Panc1 (cell line): ENCODE results near the gene TESK1. TPM values are rescaled to one million over a fixed set of nuclear protein-coding genes. Genes with fewer than 3 reads are reported as not detected.
A peak's percentile ranks its signal among the peaks of the same experiment; 100 is the strongest.

ENCODE experiments used
- ATAC-seq: fragments of 200-7000 bp; cut with Tn5 transposase; 2 replicates; pipeline ENCODE4 v1.9.1; 2020; ENCODE audit warnings: mild to moderate bottlenecking, moderate library complexity
- BruUV-seq: library from RNA; stranded (reverse); fragments of 400-500 nt; replicated peaks from 2 replicates; lab custom pipeline; 2021; lab: Mats Ljungman, UMichigan
- CTCF ChIA-PET: fragments of 300-600 bp; sonication (Branson Sonifier 250); formaldehyde crosslinking; loops from one replicate; lab custom pipeline; 2022; ENCODE audit warnings: antibody characterized with exemption; lab: Charles Lee
- POLR2A ChIA-PET: fragments of 300-600 bp; sonication (Branson Sonifier 250); formaldehyde crosslinking; loops from one replicate; lab custom pipeline; 2022; ENCODE audit warnings: antibody characterized with exemption; lab: Charles Lee
- DNase-seq: peaks from one replicate; pipeline ENCODE4 v3.0.0-alpha.2; 2010; ENCODE audit warnings: low read depth, low spot score
- H3K27ac ChIP-seq: 2 replicates; pipeline ENCODE4 v1.5.1; 2011; ENCODE audit warnings: mild to moderate bottlenecking, low read length, inconsistent platforms
- H3K27me3 ChIP-seq: fragments of 200-500 bp; sonication (Bioruptor generic); 2 replicates; pipeline ENCODE4 v1.6.0; 2014; ENCODE audit warnings: low read length, inconsistent platforms; ENCODE audit not compliant: control insufficient read depth, insufficient read depth
- H3K36me3 ChIP-seq: fragments of 200-500 bp; sonication (Bioruptor generic); 2 replicates; pipeline ENCODE4 v1.5.1; 2014; ENCODE audit warnings: inconsistent platforms, mild to moderate bottlenecking, low read length, moderate library complexity; ENCODE audit not compliant: control insufficient read depth, insufficient read depth
- H3K4me1 ChIP-seq: 2 replicates; pipeline ENCODE4 v1.5.1; 2011; ENCODE audit warnings: inconsistent platforms, mild to moderate bottlenecking, low read length, moderate library complexity; ENCODE audit not compliant: control insufficient read depth, insufficient read depth
- H3K4me3 ChIP-seq, 2 experiments: 2 replicates each; pipeline ENCODE4 v1.5.1; 2011 to 2012; ENCODE audit warnings: low read depth in 2 of 2, low read length in 2 of 2, mild to moderate bottlenecking in 2 of 2, inconsistent platforms in 1 of 2, moderate library complexity in 1 of 2
- H3K9me3 ChIP-seq: fragments of 200-500 bp; sonication (Bioruptor generic); 2 replicates; pipeline ENCODE4 v1.5.1; 2014; ENCODE audit warnings: low read depth, mild to moderate bottlenecking, inconsistent platforms, low read length, moderate library complexity; ENCODE audit not compliant: control insufficient read depth, insufficient read depth
- POLR2AphosphoS5 ChIP-seq: IDR thresholded peaks from 2 replicates; pipeline ENCODE4 v1.6.1; 2012; ENCODE audit warnings: mild to moderate bottlenecking, low read depth, low read length, moderate library complexity
- SIN3A ChIP-seq: IDR thresholded peaks from 2 replicates; pipeline ENCODE4 v1.6.1; 2012; ENCODE audit warnings: low read depth, mild to moderate bottlenecking, low read length, moderate library complexity, borderline replicate concordance; ENCODE audit not compliant: insufficient read depth
- TCF7L2 ChIP-seq: IDR thresholded peaks from 2 replicates; pipeline ENCODE4 v1.6.1; 2011; ENCODE audit warnings: mild to moderate bottlenecking, low read depth, low read length, inconsistent platforms
- in situ Hi-C: cut with HindIII; loops from 2 replicates; pipeline ENCODE4 v1.10.0; 2016; ENCODE audit warnings: low sequenced_read_pairs, low pct_unique_long_range_greater_than_20kb
- intact Hi-C: fragments of 100-400 bp; cut with micrococcal nuclease; formaldehyde crosslinking; loops from one replicate; pipeline ENCODE4 v1.10.0; 2022; ENCODE audit not compliant: unreplicated experiment
- total RNA-seq: library from RNA; stranded (reverse); gene quantifications from one replicate; pipeline ENCODE4 v1.2.1, GENCODE V29; 2021; ENCODE audit not compliant: unreplicated experiment
- TF ChIP-seq, protein P1 (sequence below): fragments of 450-650 bp; IDR thresholded peaks from 2 replicates; pipeline ENCODE4 v1.5.1; 2017; ENCODE audit warnings: mild to moderate bottlenecking
- TF ChIP-seq, protein P2 (sequence below), 2 experiments: IDR thresholded peaks; 2 replicates each; pipeline ENCODE4 v1.6.1; 2011 to 2012; ENCODE audit warnings: low read depth in 2 of 2, control low read depth in 1 of 2, low read length in 1 of 2, mild to moderate bottlenecking in 1 of 2, moderate library complexity in 1 of 2; ENCODE audit not compliant: insufficient read depth in 1 of 2

TESK1 gene
- total RNA-seq, 1 experiment from 2014 or later: 55.0 TPM

DNA sequence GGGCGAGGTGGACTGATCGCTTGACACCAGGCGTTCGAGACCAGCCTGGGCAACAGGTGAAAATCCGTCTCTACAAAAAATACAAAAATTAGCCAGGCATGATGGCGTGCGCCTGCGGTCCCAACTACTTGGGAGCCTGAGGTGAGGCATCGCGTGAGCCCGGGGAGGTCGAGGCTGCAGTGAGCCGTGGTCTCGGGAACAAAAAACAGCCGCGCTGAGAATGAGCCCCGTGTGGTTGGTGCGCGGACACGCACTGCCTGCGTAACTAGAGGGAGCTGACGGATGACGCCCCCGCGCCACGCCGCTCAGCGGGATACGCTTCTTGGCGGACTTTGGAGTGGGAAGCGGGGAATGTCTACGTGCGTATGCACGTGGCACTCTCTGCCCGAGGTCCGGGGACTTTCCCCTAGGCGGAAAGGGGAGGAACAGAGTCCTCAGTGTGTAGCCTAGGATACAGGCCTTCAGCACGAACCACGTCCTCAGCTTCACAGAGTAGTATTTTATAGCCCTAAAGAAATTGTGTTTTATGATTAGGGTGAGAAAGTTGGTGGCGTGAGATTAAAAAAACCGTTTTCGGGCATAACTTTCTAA, 52.6 kb downstream of the TESK1 start, which contains the start of gene RMRP:
Gene RMRP (minus strand): TSS at position 474 of the 591 bp plus-strand sequence.
- CTCF ChIA-PET: interaction anchor here (0.5 to 1.6 kb wide), 7 partner anchors 10 to 54 kb away, joined by 3 to 6 read pairs (median 4); partner anchors contain the start of gene TPM2
- DNase-seq: peak; percentile 95
- Histone ChIP-seq H3K36me3 (peaks cover 3% of the 10 kb centered on the region), H3K27me3 (no peaks in the 10 kb centered on the region), H3K4me3 (peak within 1 kb of the TSS; percentile 64 to 70), H3K9me3 (no peaks in the 10 kb centered on the region), H3K27ac (peak within 1 kb of the TSS; percentile 94), H3K4me1 (peaks cover 37% of the 10 kb centered on the region)
- in situ Hi-C loops: no loop called here
- POLR2A ChIA-PET: interaction anchor here (0.5 to 1.6 kb wide), 5 partner anchors 10 to 75 kb away, joined by 3 to 4 read pairs (median 3); partner anchors contain the start of genes CREB3 and TLN1
- intact Hi-C loops: loop anchor here (5.0 to 10.0 kb wide), 3 partner anchors 35 to 157 kb away; partner anchors contain the start of genes HINT2 and SPAG8
- ATAC-seq: peak; percentile 93
- no TSS peak for BruUV-seq
- TF ChIP-seq, protein P1, sequence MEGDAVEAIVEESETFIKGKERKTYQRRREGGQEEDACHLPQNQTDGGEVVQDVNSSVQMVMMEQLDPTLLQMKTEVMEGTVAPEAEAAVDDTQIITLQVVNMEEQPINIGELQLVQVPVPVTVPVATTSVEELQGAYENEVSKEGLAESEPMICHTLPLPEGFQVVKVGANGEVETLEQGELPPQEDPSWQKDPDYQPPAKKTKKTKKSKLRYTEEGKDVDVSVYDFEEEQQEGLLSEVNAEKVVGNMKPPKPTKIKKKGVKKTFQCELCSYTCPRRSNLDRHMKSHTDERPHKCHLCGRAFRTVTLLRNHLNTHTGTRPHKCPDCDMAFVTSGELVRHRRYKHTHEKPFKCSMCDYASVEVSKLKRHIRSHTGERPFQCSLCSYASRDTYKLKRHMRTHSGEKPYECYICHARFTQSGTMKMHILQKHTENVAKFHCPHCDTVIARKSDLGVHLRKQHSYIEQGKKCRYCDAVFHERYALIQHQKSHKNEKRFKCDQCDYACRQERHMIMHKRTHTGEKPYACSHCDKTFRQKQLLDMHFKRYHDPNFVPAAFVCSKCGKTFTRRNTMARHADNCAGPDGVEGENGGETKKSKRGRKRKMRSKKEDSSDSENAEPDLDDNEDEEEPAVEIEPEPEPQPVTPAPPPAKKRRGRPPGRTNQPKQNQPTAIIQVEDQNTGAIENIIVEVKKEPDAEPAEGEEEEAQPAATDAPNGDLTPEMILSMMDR: no peak
- peak; percentile 83 for TF ChIP-seq TCF7L2
- TF ChIP-seq, protein P2, sequence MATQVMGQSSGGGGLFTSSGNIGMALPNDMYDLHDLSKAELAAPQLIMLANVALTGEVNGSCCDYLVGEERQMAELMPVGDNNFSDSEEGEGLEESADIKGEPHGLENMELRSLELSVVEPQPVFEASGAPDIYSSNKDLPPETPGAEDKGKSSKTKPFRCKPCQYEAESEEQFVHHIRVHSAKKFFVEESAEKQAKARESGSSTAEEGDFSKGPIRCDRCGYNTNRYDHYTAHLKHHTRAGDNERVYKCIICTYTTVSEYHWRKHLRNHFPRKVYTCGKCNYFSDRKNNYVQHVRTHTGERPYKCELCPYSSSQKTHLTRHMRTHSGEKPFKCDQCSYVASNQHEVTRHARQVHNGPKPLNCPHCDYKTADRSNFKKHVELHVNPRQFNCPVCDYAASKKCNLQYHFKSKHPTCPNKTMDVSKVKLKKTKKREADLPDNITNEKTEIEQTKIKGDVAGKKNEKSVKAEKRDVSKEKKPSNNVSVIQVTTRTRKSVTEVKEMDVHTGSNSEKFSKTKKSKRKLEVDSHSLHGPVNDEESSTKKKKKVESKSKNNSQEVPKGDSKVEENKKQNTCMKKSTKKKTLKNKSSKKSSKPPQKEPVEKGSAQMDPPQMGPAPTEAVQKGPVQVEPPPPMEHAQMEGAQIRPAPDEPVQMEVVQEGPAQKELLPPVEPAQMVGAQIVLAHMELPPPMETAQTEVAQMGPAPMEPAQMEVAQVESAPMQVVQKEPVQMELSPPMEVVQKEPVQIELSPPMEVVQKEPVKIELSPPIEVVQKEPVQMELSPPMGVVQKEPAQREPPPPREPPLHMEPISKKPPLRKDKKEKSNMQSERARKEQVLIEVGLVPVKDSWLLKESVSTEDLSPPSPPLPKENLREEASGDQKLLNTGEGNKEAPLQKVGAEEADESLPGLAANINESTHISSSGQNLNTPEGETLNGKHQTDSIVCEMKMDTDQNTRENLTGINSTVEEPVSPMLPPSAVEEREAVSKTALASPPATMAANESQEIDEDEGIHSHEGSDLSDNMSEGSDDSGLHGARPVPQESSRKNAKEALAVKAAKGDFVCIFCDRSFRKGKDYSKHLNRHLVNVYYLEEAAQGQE (IDR thresholded peaks at IDR 0.05; ENCODE audit: insufficient read depth in 1 of 2, low read depth in 2 of 2, low read length in 1 of 2): no peak

DNA sequence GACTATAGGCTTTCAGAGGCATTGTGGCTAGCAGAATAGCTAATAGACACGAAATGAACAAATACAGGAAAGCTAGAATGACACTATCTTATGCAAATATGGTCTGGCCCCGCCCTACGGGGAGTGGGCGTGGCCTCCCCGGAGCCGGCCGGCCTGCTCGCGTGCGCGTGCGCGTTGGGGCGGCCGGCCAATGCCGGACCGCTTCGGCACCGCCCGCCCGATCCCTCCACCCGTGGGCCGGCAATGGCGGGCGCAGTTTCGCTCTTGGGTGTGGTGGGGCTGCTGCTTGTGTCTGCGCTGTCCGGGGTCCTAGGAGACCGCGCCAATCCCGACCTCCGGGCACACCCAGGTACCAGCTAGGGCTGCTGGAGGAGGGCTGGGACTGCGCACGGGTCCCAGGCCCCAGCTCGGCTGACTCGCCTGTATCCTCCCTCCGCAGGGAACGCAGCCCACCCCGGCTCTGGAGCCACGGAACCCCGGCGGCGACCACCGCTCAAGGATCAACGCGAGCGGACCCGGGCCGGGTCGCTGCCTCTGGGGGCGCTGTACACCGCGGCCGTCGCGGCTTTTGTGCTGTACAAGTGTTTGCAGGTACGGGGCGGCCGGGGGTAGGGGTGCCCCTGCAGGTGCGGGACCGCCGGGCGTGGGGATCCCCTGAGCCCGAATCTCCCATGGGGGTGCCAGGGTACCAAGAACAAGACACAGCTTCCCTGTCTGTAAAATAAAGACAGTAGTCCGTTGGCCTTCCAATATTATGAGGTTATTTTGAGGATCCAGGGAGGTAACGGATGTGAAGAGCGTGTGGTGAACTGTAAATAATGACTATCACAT, 53.3 kb downstream of the TESK1 start, which contains the start of gene CCDC107:
Gene CCDC107 (plus strand): TSS at position 156 of the 831 bp plus-strand sequence. CDS start 88 bp downstream, at position 244.
- Histone ChIP-seq H3K4me1 (peaks cover 44% of the 10 kb centered on the region), H3K27ac (peak within 1 kb of the TSS; percentile 94), H3K4me3 (peak within 1 kb of the TSS; percentile 64 to 70), H3K9me3 (no peaks in the 10 kb centered on the region), H3K36me3 (peaks cover 3% of the 10 kb centered on the region), H3K27me3 (no peaks in the 10 kb centered on the region)
- CTCF ChIA-PET: interaction anchor here (0.5 to 1.6 kb wide), 9 partner anchors 11 to 74 kb away, joined by 3 to 6 read pairs (median 4); partner anchors contain the start of genes CREB3, TLN1 and TPM2
- in situ Hi-C loops (no loop called here), intact Hi-C loops (loop anchor here (5.0 to 10.0 kb wide), 3 partner anchors 34 to 156 kb away; partner anchors contain the start of genes HINT2 and SPAG8)
- no peak for DNase-seq
- no TSS peak for BruUV-seq
- peak; percentile 72 for ATAC-seq
- POLR2A ChIA-PET: interaction anchor here (0.5 to 1.6 kb wide), 7 partner anchors 11 to 74 kb away, joined by 3 to 4 read pairs (median 3); partner anchors contain the start of genes CREB3 and TLN1
- no peak for TF ChIP-seq POLR2AphosphoS5
- TF ChIP-seq, protein P1: no peak
- TF ChIP-seq SIN3A: no peak
- TF ChIP-seq TCF7L2: no peak
- TF ChIP-seq, protein P2 (IDR thresholded peaks at IDR 0.05; ENCODE audit: insufficient read depth in 1 of 2, low read depth in 2 of 2, low read length in 1 of 2): no peak
